Activated CD8-positive, alpha-beta memory T cell treated with anti-CD3 and anti-CD28 coated beads for 36 hours (primary cell): Measurements from ENCODE around the gene CPO. TPM values are rescaled to one million over a fixed set of nuclear protein-coding genes. Genes with fewer than 3 reads are reported as not detected.

Source experiments
- CTCF ChIA-PET: fragments of 350-600 bp; sonication (Branson Sonifier 250); formaldehyde crosslinking; loops from one replicate; lab custom pipeline; 2021; ENCODE audit warnings: antibody characterized with exemption; lab: Charles Lee
- POLR2A ChIA-PET: fragments of 350-600 bp; sonication (Branson Sonifier 250); formaldehyde crosslinking; loops from one replicate; lab custom pipeline; 2021; ENCODE audit warnings: antibody characterized with exemption; lab: Charles Lee
- total RNA-seq, 2 experiments: library from RNA; stranded (reverse); gene quantifications; one replicate each; pipeline ENCODE4 v1.2.3, GENCODE V29; 2021

The CPO gene
- total RNA-seq, 2 experiments from 2014 or later, result not detected

DNA sequence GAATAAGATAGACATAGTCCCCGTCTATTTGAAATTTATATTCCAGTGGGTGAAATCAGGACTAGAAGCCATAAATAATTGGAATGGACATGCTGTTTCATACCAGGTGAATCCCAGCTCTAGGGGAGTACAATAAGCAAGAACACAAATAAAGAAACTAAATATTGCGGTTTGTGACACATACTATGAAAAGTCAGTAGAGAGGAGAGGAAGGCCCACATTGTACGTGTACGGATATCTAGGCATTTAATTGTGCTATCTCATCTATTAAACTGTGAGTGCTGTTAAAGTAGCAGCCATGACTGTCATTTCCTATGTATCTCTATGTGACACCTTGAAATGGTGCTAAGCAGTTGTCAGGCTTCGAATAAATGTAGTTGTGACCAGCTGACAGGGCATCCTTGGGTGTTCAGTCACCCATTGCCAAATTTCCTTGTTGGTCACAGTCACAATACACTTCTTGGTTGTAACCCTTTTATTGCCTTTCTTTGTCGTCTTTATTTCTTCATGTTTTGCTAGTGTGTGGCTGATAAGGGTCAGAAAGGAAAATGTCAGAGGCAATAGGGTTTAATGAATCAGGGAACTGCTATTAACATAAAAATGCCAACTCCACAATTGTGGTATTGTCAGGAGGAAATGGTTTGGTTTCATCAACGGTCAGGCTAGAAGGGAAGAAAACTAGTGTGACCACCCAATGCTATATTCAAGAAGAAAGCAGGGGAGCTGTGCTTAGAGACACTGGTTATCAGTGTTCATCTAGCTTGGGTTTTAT is 31.5 kb downstream of the CPO start:
- ChIA-PET POLR2A (no interaction called here), CTCF (no interaction called here)

- POLR2A ChIA-PET, result no interaction called here
Measured at GRCh38 chr2:206971805-206972204, 32.5 kb downstream of the CPO start.

GRCh38 chr2:206974551-206974950 is 35.2 kb downstream of the CPO start:
- POLR2A ChIA-PET, result no interaction called here

More at GRCh38 chr2:206971805-206972204, 32.5 kb downstream of the CPO start:
- CTCF ChIA-PET, result no interaction called here

GRCh38 chr2:206978746-206979145 is 39.4 kb downstream of the CPO start:
- POLR2A ChIA-PET, result no interaction called here
- CTCF ChIA-PET, result no interaction called here

More at GRCh38 chr2:206974551-206974950, 35.2 kb downstream of the CPO start:
- CTCF ChIA-PET, result no interaction called here

DNA sequence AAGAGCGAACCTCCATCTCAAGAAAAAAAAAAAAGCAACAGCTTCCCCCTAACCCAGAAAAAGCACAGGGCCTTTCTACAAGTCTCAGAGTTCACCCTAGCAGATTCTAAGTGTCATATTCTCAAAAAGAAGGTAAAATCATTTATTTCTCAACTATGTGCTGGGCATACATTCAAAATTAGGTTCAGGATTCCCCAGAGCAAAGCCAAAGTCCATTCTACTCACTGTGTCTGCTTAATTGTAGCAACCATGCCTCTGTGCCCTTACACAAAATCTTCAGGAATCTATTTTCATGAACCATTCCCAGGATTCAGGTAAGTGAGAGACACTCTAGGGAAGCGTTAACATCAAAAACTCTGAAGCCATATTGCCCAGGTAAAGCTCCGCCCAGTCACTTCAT is 40.0 kb downstream of the CPO start:
- ChIA-PET CTCF (no interaction called here), POLR2A (no interaction called here)

- POLR2A ChIA-PET, result no interaction called here
- CTCF ChIA-PET, result no interaction called here
Measured at GRCh38 chr2:206979922-206980321, 40.6 kb downstream of the CPO start.

GRCh38 chr2:206980413-206980812 is 41.1 kb downstream of the CPO start:
- ChIA-PET CTCF (no interaction called here), POLR2A (no interaction called here)

GRCh38 chr2:206981086-206981674 is 41.9 kb downstream of the CPO start:
- POLR2A ChIA-PET, result no interaction called here
- CTCF ChIA-PET, result interaction anchor here (0.6 kb wide), 1 partner anchor 22 kb away, joined by 3 read pairs; no protein-coding TSS in a partner anchor

DNA sequence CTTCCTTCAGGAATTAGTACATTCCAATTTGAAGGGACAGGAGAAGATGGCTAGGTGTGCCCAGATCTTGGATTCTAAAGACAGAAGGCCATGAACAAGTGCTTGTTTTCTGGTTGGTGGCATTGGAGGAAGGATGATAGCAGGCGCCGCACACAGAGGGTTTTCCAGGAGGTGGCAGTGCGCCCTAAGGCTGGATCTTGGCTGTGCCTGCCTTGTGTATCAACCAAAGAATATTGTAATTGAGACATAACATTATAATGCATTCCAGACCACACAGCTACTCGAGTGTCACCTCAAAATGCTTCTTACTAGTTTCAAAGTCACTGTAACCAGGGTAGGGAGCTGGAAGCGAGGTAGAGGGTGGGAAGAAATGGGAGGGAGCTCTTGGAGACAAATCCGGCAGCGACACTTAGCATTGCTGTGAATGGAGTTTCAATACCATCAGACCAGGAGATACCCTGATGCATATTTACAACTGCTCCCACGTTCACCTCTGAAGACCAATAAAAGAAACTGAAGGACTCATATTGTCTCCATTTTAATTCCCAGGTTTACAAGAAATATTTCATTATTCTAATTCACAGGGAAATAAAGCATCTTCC is 42.5 kb downstream of the CPO start:
- POLR2A ChIA-PET, result no interaction called here
- CTCF ChIA-PET, result no interaction called here

DNA sequence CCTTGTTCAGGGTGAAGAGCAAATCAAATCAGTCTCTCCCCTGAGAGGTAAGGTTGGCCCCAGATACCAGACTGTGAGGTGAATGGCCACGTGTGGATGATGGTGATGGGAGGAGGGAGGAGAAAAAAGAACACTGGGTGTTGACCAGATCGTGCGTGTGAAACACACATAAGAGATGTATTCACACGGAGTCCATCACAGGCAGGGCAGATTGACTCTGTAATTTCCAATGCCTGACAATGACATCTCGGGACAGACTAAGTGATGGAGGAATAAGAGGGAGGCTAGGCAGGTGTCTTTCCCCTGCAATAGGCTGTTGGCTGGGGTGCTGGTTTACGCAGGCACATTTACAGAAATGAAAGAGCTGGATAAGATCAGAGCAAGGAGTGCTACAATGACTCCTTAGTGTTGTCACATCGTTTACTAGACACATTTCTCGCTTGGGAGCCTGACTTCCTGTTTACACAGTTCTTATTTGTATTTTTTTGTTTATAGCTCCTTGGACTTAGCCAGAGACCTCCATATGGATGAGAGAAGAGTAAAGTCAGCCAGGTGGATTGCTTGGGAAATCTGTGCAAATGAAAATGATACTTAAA is 43.1 kb downstream of the CPO start:
- ChIA-PET CTCF (no interaction called here), POLR2A (no interaction called here)

GRCh38 chr2:206983161-206983859 is 44.0 kb downstream of the CPO start:
- ChIA-PET CTCF (no interaction called here), POLR2A (no interaction called here)

- CTCF ChIA-PET, result no interaction called here
- POLR2A ChIA-PET, result no interaction called here
Measured at GRCh38 chr2:206984206-206984605, 44.9 kb downstream of the CPO start.

DNA sequence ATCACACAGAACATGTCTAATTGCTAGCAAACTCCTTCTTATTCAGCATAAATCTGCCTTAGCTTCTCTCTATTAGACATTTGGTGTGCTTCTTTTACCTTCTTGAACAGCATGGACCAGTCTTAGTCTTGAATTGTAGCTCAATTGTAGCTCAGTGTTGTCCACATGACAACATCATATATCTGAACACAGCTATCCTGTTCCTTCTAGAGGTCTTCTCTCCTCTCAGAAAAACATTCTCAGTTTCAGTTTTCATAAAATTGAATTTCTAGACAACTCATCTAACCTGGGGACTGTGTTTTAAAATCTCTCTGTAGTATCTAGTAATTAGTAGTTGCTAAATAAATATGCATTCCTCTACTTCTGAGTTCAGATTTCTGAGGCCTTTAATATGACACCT is 47.6 kb downstream of the CPO start:
- POLR2A ChIA-PET, result no interaction called here
- CTCF ChIA-PET, result no interaction called here

DNA sequence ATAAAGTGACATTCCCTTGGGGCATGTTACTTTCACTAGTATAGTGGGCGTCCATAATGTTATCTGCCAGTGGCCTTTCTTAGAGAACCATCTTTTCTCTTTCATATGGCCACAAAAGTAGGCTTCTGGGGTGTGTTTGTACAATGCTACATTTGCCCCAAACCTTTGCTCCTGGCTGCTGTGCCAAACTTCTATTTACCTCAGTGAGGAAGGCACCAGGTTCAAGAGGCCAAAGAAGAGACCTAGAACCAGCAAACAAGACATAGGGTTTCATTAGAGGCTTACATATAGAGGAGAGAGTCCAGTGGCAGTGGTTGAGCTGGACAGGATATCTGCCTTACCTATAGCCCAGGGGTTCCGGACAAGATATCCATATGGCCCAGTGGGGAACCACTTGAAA is 48.5 kb downstream of the CPO start:
- CTCF ChIA-PET, result interaction anchor here (1.3 kb wide), 1 partner anchor 486 kb away, joined by 3 read pairs; no protein-coding TSS in a partner anchor
- POLR2A ChIA-PET, result no interaction called here

DNA sequence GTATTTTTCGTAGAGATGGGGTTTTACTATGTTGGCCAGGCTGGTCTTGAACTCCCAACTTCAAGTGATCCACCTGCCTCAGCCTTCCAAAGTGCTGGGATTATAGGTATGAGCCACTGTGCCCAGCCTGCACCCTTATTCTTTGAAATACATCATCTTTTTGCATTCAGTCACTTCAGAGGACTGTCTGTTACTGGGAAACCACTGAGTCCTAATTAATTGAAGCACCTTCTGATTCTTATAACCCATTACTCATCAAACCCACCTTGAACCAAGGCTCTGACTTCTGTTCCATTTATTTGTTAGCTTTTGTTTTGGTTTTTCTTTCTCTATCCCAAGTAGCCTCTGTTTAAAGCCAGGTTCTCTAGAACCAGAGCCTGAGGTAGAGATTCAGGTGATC is 49.6 kb downstream of the CPO start:
- POLR2A ChIA-PET, result no interaction called here
- CTCF ChIA-PET, result no interaction called here

GRCh38 chr2:206989311-206989710 is 50.0 kb downstream of the CPO start:
- ChIA-PET CTCF (no interaction called here), POLR2A (no interaction called here)

DNA sequence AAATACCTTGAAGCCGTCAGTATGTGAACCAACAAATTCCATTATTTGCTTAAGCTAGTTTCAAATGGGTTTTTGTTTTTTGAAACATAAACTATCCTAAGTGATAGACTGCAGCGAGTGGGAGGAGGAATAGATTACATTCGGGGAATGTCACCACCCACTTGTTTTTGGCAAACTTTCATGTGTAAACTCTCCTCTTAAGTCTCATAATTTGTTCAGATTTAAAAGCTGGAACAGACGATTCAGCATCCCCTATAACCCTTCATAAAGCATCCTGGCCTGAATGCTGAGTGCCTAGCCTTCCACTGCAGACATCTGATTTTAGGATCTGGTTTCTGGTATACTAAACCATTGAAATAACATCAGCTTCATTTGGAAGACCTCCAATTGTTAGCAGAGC is 51.0 kb downstream of the CPO start:
- CTCF ChIA-PET, result no interaction called here
- POLR2A ChIA-PET, result no interaction called here

- POLR2A ChIA-PET, result no interaction called here
Measured at GRCh38 chr2:206991070-206991469, 51.8 kb downstream of the CPO start.

DNA sequence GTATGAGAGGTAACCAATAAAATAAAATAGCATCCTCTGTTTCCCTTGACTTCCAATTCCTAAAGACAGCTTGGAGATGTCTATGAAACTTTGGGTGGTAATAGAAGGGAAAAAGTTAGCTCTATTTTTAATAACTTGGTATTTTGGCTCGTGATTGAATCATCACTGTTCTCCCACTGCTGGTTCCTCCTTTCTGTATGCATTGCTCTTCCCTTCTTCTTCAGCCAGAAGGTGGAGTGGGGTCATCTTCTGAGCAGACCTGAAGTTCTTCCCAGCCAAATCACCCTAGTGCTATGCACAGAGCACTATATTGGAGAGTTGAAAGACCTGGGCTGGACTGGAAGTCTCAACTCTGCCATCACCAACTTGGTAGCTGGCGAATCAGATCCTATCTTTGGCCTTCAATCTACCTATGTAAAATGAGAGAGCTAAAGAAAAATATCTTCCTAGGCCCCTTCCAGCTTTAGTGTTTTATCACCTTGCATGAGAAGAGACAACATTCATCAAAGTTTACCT is 54.1 kb downstream of the CPO start:
- ChIA-PET POLR2A (no interaction called here), CTCF (no interaction called here)

More at GRCh38 chr2:206991070-206991469, 51.8 kb downstream of the CPO start:
- CTCF ChIA-PET, result no interaction called here

GRCh38 chr2:206993964-206994363 is 54.6 kb downstream of the CPO start:
- CTCF ChIA-PET, result no interaction called here
- POLR2A ChIA-PET, result no interaction called here
